Measurements from ENCODE around the gene H2AZ2.
"Not testable (repeated sequence)": the region's sequence is repeated elsewhere in the genome, so short reads cannot be mapped to it uniquely, and the experiment has no call there.

The H2AZ2 gene

DNA sequence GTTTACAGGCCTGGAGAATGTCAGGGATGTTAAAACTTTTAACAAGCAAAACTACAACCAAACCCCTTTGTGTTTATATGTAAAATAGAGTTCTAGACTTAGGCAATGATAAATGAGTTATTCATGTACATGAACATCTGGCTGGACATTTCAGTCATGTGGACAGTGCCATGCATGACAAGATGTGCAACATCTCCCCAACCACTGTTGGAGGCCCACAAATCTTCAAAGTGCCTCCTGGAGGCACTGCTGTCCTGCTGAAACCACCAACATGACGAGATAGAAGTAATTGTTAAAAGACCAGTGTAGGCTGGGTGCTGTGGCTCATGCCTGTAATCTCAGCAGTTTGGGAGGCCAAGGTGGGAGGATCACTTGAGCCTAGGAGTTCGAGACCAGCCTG, 33.0 kb downstream of the H2AZ2 start:
- DNase-seq (ENCODE audit: low read depth): no peak

DNA sequence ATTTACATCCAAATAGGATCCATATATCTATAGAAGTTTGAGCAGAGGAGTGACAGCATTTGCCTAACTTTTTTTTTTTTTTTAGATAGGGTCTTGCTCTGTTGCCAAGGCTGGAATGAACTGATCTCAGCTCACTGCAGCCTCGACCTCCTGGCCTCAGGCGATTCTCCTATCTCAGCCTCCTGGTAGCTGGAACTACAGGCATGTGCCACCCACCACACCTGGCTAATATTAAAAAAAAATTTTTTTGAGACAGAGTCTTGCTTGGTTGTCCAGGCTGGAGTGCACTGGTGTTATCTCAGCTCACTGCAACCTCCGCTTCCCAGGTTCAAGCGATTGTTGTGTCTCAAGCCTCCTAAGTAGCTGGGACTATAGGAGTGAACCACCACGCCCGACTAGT, 36.3 kb downstream of the H2AZ2 start:
- no peak for DNase-seq (ENCODE audit: low read depth)

- peak; percentile 36 for DNase-seq (ENCODE audit: low read depth)
Observed at GRCh38 chr7:44811093-44811492, 36.8 kb downstream of the H2AZ2 start.

DNA sequence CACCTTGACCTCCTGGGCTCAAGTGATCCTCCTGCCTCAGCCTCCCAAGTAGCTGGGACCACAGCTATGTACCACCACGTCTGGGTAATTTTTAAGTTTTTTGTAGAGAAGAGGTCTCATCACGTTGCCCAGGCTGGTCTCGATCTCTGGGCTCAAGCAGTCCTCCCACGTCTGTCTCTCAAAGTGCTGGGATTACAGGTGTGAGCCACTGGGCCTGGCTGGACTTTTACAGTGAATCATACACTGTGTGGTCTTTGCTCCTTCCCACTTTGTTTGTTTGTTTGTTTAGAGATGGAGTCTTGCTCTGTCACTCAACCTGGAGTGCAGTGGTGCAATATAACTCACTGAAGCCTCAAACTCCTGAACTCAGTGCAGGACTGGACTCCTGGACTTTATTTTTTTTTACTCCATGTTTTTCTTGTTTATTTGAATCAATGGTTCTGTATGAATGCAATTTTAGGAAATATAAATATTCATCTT, 38.9 kb downstream of the H2AZ2 start:
- no peak for DNase-seq (ENCODE audit: low read depth)

DNA sequence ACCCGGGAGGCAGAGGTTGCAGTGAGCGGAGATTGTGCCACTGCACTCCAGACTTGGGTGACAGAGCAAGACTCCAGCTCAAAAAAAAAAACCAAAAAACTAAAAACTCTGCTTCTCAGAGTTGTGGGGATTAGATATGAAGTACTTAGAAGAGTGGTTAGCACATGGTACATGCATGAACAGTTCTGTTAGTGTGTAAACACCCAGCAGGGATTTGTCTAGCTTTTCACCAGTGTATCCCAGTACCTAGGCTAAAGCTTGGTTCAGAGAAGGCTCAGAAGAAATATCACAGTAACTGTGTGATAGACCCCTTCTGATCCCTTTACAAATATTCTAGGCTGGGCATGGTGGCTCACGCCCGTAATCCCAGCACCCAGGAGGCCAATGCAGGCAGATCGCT, 41.9 kb downstream of the H2AZ2 start:
- no peak for DNase-seq (ENCODE audit: low read depth)

- not testable (repeated sequence) for DNase-seq (ENCODE audit: low read depth)
Observed at GRCh38 chr7:44803828-44804519, 43.9 kb downstream of the H2AZ2 start.

DNA sequence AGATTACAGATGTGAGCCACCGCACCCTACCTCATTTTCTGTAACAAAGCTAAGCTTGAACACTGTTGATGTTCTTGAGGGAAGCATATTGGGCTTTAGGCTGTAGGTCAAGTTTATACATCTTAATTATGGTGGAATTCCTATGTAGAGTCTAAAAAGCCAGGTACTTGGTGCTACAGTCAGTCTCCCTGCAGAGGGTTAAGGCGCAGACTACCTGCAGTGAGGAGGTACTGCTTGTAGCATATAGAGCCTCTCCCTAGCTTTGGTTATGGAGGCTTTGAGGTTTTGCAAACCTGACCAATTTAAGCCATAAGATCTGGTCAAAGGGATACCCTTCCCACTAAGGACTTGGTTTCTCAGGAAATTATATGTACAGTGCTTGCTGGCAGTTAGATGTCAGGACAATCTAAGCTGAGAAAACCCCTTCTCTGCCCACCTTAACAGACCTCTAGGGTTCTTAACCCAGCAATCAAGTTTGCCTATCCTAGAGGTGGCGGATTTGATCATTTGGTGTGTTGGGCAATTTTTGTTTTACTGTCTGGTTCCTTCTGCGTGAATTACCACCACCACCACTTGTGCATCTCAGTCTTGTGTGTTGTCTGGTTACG, 45.4 kb downstream of the H2AZ2 start:
- no peak for DNase-seq (ENCODE audit: low read depth)

DNA sequence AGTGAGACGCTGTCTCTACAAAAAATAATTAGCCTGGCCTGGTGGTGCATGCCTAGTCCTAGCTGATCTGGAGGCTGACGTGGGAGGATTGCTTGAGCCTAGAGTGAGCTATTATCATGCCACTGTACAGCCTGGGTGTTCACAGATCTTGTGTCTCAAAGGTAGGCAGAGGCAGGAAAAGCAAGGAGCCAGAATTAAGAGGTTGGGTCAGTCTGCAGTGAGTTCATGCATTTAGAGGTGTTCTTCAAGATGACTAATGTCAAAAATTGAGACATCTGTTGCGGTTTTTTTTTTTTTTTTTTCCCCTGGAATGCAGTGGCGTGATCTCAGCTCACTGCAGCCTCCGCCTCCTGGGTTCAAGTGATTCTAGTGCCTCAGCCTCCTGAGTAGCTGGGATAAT, 46.0 kb downstream of the H2AZ2 start:
- DNase-seq (ENCODE audit: low read depth): peak; percentile 59

GRCh38 chr7:44799939-44800338, 47.9 kb downstream of the H2AZ2 start:
- no peak for DNase-seq (ENCODE audit: low read depth)

DNA sequence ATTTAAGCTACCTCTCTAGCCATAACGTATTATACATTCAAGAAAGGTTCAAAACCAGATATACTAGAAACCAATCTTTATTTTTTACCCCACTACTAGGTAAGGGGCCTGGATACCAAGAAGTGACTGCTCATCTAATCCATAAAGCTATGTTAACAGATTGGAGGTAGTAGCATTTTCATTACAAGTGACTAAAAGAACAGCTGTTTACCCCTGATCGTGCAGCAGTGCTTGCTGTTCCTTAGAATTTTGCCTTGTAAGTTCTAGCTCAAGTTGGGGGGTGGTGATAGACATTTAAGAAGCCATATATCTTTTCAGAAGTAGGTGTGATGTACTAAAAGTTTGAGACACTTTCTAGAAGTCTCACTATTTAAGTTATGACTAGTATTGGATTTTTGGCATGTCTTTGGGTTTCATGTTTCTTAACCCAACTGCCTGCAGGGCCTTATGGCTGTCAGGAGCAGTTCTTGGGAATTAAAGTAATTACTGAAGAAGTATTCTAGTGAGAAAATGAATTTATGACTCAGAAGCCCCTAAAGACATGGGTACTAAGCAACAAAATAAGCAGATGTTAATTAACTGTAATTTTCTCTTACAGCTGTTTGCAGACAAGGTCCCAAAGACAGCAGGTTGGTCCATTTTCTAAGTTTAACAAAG, 49.1 kb downstream of the H2AZ2 start:
- no peak for DNase-seq (ENCODE audit: low read depth)

DNA sequence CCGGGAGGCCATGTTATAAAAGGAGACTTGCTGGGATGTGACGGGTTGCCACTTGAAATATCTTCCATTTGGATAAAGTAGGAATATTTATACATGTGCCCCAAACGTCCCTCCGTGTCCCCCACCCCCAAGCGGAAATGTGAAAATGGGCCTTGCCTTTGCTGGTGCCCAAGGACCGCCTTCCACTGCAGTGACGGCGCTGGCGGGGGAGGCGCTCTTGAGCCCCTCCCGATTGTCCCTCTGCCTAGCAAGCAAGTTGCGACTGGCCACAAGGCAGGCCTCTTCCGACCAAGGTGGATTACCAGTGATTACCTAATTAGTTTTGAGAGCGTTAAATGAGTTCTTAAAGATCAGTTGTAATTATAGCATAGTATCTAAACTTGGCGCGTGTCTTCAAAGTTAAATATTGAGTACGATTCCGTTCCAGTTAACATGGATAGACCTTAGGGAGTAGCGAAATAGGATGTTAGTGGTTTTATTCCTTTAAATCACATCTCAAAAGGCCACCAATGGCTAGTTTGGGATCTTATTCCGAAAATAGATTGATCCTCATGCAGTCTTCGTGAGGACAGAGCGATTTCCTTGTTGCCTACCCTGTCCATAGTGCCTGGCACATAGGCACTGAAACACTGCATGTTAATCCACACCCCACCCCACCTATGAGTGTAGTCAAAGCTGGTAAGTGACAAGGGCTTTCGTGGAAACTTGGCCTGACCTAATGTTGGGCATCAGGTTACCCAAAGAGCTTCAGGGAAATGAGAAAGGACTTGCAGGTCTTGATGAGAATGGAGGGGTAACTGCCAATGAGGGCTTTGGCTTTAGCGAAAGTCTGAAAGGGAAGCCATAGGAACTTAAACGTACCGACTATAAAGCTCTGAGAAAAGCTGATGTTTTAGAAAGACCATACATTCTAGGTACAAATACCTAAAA, 50.3 kb downstream of the H2AZ2 start:
- peak; percentile 86 for DNase-seq (ENCODE audit: low read depth)

- DNase-seq (ENCODE audit: low read depth): peak; percentile 98
Observed at GRCh38 chr7:44796504-44797328, 51.2 kb downstream of the H2AZ2 start, which contains the start of gene PPIA. Gene PPIA, plus strand, starts transcription at chr7:44796681. Its CDS starts 44 bp downstream, at chr7:44796725.

- peak; percentile 34 for DNase-seq (ENCODE audit: low read depth)
Observed at GRCh38 chr7:44796034-44796503, 51.8 kb downstream of the H2AZ2 start.

DNA sequence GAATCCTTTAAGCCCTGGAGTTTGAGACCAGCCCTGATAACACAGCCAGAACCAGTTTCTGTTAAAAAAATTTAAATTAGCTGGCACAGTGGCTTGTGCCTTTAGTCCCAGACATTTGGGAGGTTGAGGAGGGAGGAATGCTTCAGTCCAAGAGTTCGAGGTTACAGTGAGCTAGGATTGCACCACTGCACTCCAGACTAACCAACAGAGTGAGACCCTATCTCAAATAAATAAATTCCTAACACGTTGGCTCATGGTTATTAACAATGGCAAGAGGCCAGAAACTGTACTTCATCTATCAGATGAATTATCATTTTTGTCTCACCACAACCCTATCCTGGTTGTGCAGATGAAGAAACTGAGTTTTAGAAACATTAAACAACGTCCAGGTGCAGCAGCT, 53.6 kb downstream of the H2AZ2 start:
- no peak for DNase-seq (ENCODE audit: low read depth)

DNA sequence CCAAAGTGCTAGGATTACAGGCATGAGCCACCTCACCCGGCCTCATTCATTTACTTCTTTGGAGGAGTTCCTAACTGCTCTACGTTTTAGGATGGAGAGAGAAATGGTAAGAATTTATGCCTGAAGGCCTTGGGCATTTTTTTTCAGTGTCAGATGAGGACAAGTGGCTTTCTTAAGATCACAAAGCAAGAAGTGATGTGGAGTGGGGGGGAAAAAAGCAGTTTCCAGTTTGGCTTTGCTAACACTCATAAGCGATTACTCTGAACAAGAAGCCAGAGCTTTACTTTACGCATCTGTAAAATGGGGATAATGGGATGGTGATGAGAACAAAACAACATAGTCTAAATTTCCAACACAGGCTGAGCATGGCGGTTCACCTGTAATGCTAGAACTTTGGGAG, 54.0 kb downstream of the H2AZ2 start:
- no peak for DNase-seq (ENCODE audit: low read depth)

GRCh38 chr7:44791278-44792219, 56.3 kb downstream of the H2AZ2 start:
- peak; percentile 74 for DNase-seq (ENCODE audit: low read depth)

DNA sequence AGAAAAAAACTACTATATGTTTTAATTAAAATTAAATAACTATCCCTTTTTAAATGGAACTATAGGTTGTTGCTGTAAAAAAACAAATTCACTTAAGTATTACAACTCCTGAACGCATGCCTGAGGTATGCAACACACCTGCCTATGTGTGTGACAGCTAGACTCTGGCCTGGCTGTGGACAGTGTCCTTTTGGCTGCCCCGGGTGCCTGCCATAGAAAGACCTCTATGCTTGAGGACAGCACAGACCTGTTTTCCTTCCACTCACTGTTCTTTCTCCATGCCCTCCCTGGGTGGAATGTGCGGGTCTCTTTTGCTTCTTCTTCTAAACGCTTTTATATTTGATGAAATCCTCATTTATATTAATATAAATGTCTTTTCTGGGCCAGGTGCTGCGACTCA, 57.9 kb downstream of the H2AZ2 start:
- DNase-seq (ENCODE audit: low read depth): no peak

DNA sequence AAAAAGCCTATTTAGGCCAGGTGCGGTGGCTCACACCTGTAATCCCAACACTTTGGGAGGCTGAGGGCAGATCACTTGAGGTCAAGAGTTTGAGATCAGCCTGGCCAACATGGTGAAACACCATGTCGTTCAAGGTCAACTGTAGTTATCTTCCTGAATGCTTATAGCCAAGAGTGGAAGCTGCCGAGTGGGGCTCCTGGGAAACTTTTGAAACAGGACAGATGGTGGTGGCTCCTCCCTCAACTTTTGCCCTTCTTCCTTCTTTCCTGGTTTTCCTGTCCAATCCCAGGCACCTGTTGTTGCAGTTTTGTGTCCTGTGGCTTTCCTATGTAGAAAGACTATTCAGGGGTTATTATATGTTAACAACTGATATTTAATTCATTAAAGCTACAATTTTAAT, 60.1 kb downstream of the H2AZ2 start:
- DNase-seq (ENCODE audit: low read depth): no peak

DNA sequence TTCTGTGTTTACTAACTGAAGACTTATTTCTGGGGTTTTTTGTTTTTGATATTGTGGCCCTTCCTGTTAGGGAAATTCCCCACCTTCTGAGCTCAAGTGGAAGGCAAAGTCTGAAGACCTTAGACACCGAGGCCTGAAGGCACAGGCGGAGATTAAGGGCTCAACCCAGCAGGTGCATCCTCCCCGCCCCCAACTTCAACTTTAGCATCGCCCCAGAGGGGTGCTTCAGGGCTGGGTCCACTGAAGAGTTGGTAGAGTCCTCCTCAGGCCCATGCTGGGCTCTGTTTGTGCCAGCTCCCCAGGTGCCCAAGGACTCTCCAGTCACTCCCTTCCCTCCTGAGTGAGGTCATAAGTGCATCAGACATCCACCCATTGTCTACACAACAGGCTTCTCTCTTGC, 60.8 kb downstream of the H2AZ2 start:
- DNase-seq (ENCODE audit: low read depth): no peak

DNA sequence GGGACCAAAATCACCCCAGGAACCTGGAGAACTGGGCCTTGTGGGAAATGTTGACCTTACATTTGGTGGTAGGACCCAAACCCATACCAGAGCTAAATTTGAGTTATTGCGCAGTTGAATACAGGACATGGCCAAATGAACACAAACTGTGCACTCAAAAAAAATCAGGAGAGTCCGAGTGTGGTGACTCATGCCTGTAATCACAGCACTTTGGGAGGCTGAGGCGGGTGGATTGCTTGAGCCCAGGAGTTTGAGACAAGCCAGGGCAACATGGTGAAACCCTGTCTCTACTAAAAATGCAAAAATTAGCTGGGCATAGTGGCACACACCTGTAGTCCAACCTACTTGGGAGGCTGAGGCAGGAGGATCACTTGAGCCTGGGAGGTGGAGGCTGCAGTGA, 62.7 kb downstream of the H2AZ2 start:
- DNase-seq (ENCODE audit: low read depth): not testable (repeated sequence)

Data from iris pigment epithelial cell (primary cell).